ENCODE results near the gene CCDC71L.

The CCDC71L gene

DNA sequence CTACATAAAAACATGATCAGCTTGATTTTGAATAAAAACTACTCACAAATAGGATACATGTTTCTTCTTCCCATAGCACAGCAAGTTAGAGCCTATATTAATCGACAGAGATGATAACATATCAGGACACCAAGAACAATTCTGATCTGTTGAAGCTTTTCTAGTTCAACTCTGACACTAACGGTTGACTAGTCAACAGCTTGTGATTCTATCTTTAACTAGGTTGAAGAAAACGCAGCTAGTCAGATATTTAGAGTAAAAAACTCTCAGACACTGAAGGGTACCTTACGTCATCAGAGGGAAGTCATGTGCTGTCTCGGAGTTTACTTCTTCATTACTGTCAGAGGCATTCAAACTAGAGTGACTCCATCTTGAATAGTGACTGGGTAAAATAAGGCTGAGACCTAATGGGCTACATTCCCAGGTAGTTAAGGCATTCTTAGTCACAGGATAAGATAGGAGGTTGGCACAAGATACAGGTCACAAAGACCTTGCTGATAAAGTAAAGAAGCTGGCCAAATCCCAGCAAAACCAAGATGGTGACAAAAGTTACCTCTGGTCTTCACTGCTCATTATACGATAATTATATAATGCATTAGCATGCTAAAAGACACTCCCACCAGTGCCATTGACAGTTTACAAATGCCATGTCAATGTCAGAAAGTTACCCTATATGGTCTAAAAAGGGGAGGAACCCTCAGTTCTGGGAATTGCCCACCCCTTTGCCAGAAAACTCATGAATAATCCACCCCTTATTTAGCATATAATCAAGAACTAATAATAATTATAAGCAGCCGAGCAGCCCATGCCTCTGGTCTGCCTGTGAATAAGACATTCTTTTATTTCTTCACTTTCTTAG is 21.3 kb downstream of the CCDC71L start:
- no peak for TF ChIP-seq ZBTB7A (IDR thresholded peaks at IDR 0.05; ENCODE audit: low read depth)

GRCh38 chr7:106635411-106635810 is 25.5 kb downstream of the CCDC71L start:
- TF ChIP-seq TCF12 (IDR thresholded peaks at IDR 0.05; ENCODE audit: low read depth) (no peak), CREB1 (IDR thresholded peaks at IDR 0.05; ENCODE audit: low read depth) (no peak), EGR1 (IDR thresholded peaks at IDR 0.05) (no peak), REST (IDR thresholded peaks at IDR 0.05; ENCODE audit: low read depth) (no peak), ZBTB7A (IDR thresholded peaks at IDR 0.05; ENCODE audit: low read depth) (no peak), TAF1 (IDR thresholded peaks at IDR 0.05; ENCODE audit: low read depth) (no peak), NFIC (IDR thresholded peaks at IDR 0.05) (no peak), CEBPB (IDR thresholded peaks at IDR 0.05) (no peak), RAD21 (IDR thresholded peaks at IDR 0.05; ENCODE audit: low read depth) (no peak), FOXM1 (IDR thresholded peaks at IDR 0.05; ENCODE audit: borderline replicate concordance, low read depth) (no peak), USF1 (IDR thresholded peaks at IDR 0.05) (no peak), EP300 (IDR thresholded peaks at IDR 0.05; ENCODE audit: borderline replicate concordance) (no peak), YY1 (IDR thresholded peaks at IDR 0.05; ENCODE audit: low read depth) (no peak), TEAD4 (IDR thresholded peaks at IDR 0.05) (no peak)
- TF ChIP-seq, protein P1, sequence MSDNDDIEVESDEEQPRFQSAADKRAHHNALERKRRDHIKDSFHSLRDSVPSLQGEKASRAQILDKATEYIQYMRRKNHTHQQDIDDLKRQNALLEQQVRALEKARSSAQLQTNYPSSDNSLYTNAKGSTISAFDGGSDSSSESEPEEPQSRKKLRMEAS (IDR thresholded peaks at IDR 0.05), result no peak

DNA sequence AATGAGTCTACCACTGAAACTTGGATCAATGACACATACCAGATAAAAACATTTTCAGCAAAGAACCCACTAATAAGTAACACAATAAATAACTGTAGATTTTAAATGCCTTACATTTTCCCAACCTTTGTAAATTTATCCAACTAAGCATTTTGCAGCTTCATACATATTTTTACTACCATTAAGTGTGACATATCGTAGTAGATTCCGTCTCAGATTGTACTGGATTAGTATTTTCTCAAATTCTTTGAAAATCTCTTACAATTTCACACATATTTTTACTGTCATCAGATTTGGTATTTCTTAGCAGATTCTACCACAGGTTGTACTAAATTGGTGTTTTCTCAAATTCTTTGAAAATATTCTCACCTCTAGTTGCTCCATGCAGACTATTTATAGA is 26.0 kb downstream of the CCDC71L start:
- TF ChIP-seq TCF12 (IDR thresholded peaks at IDR 0.05; ENCODE audit: low read depth) (no peak), USF1 (IDR thresholded peaks at IDR 0.05) (no peak), CEBPB (IDR thresholded peaks at IDR 0.05) (no peak), EGR1 (IDR thresholded peaks at IDR 0.05) (no peak), TAF1 (IDR thresholded peaks at IDR 0.05; ENCODE audit: low read depth) (no peak), ZBTB7A (IDR thresholded peaks at IDR 0.05; ENCODE audit: low read depth) (no peak), EP300 (IDR thresholded peaks at IDR 0.05; ENCODE audit: borderline replicate concordance) (no peak), NFIC (IDR thresholded peaks at IDR 0.05) (no peak)

DNA sequence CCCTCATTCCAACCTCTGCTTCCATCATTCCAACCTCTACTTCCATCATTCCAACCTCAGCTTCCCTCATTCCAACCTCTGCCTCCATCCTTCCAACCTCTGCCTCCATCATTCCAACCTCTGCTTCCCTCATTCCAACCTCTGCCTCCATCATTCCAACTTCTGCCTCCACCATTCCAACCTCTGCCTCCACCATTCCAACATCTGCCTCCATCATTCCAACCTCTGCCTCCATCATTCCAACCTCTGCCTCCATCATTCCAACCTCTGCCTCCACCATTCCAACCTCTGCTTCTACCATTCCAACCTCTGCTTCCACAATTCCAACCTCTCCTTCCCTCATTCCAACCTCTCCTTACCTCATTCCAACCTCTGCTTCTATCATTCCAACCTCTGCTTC is 30.3 kb downstream of the CCDC71L start:
- TF ChIP-seq TCF12 (IDR thresholded peaks at IDR 0.05; ENCODE audit: low read depth), result no peak
- TF ChIP-seq EP300 (IDR thresholded peaks at IDR 0.05; ENCODE audit: borderline replicate concordance), result no peak
- TF ChIP-seq CREB1 (IDR thresholded peaks at IDR 0.05; ENCODE audit: low read depth), result no peak
- no peak for TF ChIP-seq YY1 (IDR thresholded peaks at IDR 0.05; ENCODE audit: low read depth)

GRCh38 chr7:106629516-106629915 is 31.4 kb downstream of the CCDC71L start:
- no peak for TF ChIP-seq RAD21 (IDR thresholded peaks at IDR 0.05; ENCODE audit: low read depth)

- TF ChIP-seq FOXM1 (IDR thresholded peaks at IDR 0.05; ENCODE audit: borderline replicate concordance, low read depth) (no peak), RAD21 (IDR thresholded peaks at IDR 0.05; ENCODE audit: low read depth) (peak; percentile 3; the same call in 1 of the 2 replicates)
Measured at GRCh38 chr7:106626376-106627164, 34.4 kb downstream of the CCDC71L start.

GRCh38 chr7:106625678-106626301 is 35.2 kb downstream of the CCDC71L start:
- TF ChIP-seq TCF12 (IDR thresholded peaks at IDR 0.05; ENCODE audit: low read depth) (no peak), CREB1 (IDR thresholded peaks at IDR 0.05; ENCODE audit: low read depth) (no peak), YY1 (IDR thresholded peaks at IDR 0.05; ENCODE audit: low read depth) (no peak), NFIC (IDR thresholded peaks at IDR 0.05) (no peak), EGR1 (IDR thresholded peaks at IDR 0.05) (no peak), REST (IDR thresholded peaks at IDR 0.05; ENCODE audit: low read depth) (no peak), TEAD4 (IDR thresholded peaks at IDR 0.05) (no peak), FOXM1 (IDR thresholded peaks at IDR 0.05; ENCODE audit: borderline replicate concordance, low read depth) (no peak), ZBTB7A (IDR thresholded peaks at IDR 0.05; ENCODE audit: low read depth) (no peak), CEBPB (IDR thresholded peaks at IDR 0.05) (no peak), EP300 (IDR thresholded peaks at IDR 0.05; ENCODE audit: borderline replicate concordance) (no peak), RAD21 (IDR thresholded peaks at IDR 0.05; ENCODE audit: low read depth) (no peak), USF1 (IDR thresholded peaks at IDR 0.05) (no peak), TAF1 (IDR thresholded peaks at IDR 0.05; ENCODE audit: low read depth) (no peak)
- TF ChIP-seq, protein P1 (IDR thresholded peaks at IDR 0.05), result no peak
